GM23248 (cell line): Measurements from ENCODE around the gene BMAL2. TPM values are rescaled to one million over a fixed set of nuclear protein-coding genes. Genes with fewer than 3 reads are reported as not detected.
A peak's percentile ranks its signal among the peaks of the same experiment; 100 is the strongest.

Experiments used
- DNase-seq: peaks from one replicate; pipeline ENCODE4 v3.0.0-alpha.2; 2015
- H2AFZ ChIP-seq: fragments of 200-600 bp; sonication (generic); 2 replicates; pipeline ENCODE4 v1.6.1; 2016; ENCODE audit warnings: antibody characterized with exemption
- H3F3A ChIP-seq: fragments of 200-600 bp; sonication (generic); 2 replicates; pipeline ENCODE4 v1.6.1; 2016; ENCODE audit warnings: mild to moderate bottlenecking, antibody characterized with exemption, mixed run types; ENCODE audit not compliant: insufficient read depth
- H3K27ac ChIP-seq: fragments of 200-600 bp; sonication (generic); 2 replicates; pipeline ENCODE4 v1.5.1; 2016; ENCODE audit warnings: mild to moderate bottlenecking
- H3K27me3 ChIP-seq: fragments of 200-600 bp; sonication (generic); replicated peaks from 2 replicates; pipeline ENCODE4 v1.6.1; 2016; ENCODE audit warnings: mild to moderate bottlenecking; ENCODE audit not compliant: insufficient read depth
- H3K36me3 ChIP-seq: fragments of 200-600 bp; sonication (generic); 2 replicates; pipeline ENCODE4 v1.6.1; 2016; ENCODE audit warnings: low read depth, mild to moderate bottlenecking
- H3K4me1 ChIP-seq: fragments of 200-600 bp; sonication (generic); 2 replicates; pipeline ENCODE4 v1.6.1; 2016; ENCODE audit warnings: mild to moderate bottlenecking; ENCODE audit not compliant: insufficient read depth
- H3K4me2 ChIP-seq: fragments of 200-600 bp; sonication (generic); one replicate; pipeline ENCODE4 v1.6.1; 2016; ENCODE audit warnings: mild to moderate bottlenecking; ENCODE audit not compliant: unreplicated experiment
- H3K4me3 ChIP-seq: fragments of 200-600 bp; sonication (generic); 2 replicates; pipeline ENCODE4 v1.5.1; 2016; ENCODE audit warnings: mild to moderate bottlenecking
- H3K79me2 ChIP-seq: fragments of 200-600 bp; sonication (generic); 2 replicates; pipeline ENCODE4 v1.6.1; 2016; ENCODE audit warnings: mild to moderate bottlenecking; ENCODE audit not compliant: insufficient read depth
- H3K9ac ChIP-seq: fragments of 200-600 bp; sonication (generic); 2 replicates; pipeline ENCODE4 v1.6.1; 2016; ENCODE audit warnings: mild to moderate bottlenecking
- H3K9me2 ChIP-seq: fragments of 200-600 bp; sonication (generic); 2 replicates; pipeline ENCODE4 v1.6.1; 2016; ENCODE audit warnings: mixed run types, mild to moderate bottlenecking, moderate library complexity; ENCODE audit not compliant: insufficient read depth
- H3K9me3 ChIP-seq: fragments of 200-600 bp; sonication (generic); one replicate; pipeline ENCODE4 v1.6.1; 2017; ENCODE audit warnings: low read depth
- H4K20me1 ChIP-seq: fragments of 200-600 bp; sonication (generic); 2 replicates; pipeline ENCODE4 v1.6.0; 2016; ENCODE audit not compliant: insufficient read depth
- EZH2 ChIP-seq: fragments of 200-600 bp; sonication (generic); IDR thresholded peaks from 2 replicates; pipeline ENCODE4 v1.6.1; 2018; ENCODE audit warnings: antibody characterized with exemption, mild to moderate bottlenecking; ENCODE audit not compliant: insufficient read depth, poor library complexity, severe bottlenecking
- EZH2phosphoT487 ChIP-seq: fragments of 200-600 bp; sonication (generic); IDR thresholded peaks from 2 replicates; pipeline ENCODE4 v1.6.1; 2018; ENCODE audit warnings: antibody characterized with exemption, moderate library complexity, mild to moderate bottlenecking, low read depth; ENCODE audit not compliant: insufficient read depth
- WGBS, 2 experiments: methylation state at CpG; one replicate each; pipeline ENCODE4 v1.1.6; 2015 to 2017; ENCODE audit warnings: low lambda C conversion rate in 2 of 2, low coverage in 1 of 2; ENCODE audit errors: missing lambda C conversion rate in 2 of 2; 5-methylcytosine and 5-hydroxymethylcytosine counted together
- in situ Hi-C: fragments of 300-500 bp; cut with MboI; formaldehyde crosslinking; loops from 2 replicates; pipeline ENCODE4 v1.15.0; 2020
- polyA plus RNA-seq: library from polyadenylated mRNA; unstranded; fragments of >200 nt; fragmentation: Nextera tagmentation; extraction: Ambion mirVana; gene quantifications from 2 replicates; pipeline ENCODE4 v1.2.1, GENCODE V29; 2016
- total RNA-seq: library from RNA; depleted of rRNA; stranded (reverse); fragments of >200 nt; shearing (Covaris generic); gene quantifications from 2 replicates; pipeline ENCODE4 v1.2.3, GENCODE V29; 2014

The BMAL2 gene
- total and polyA plus RNA-seq, 2 experiments from 2014 or later: 14.9 to 27.3 TPM

GRCh38 chr12:27331927-27332324 lies 710 bp upstream of the BMAL2 start:
- Histone ChIP-seq H3K4me1 (peaks cover 22% of the 10 kb centered on the region), H3K79me2 (peaks cover 35% of the 10 kb centered on the region), H3K36me3 (no peaks in the 10 kb centered on the region), H3K27ac (peak overlapping the region; percentile 62), H3K9ac (peak overlapping the region; percentile 71), H3K9me3 (no peaks in the 10 kb centered on the region), H3K27me3 (no peaks in the 10 kb centered on the region), H4K20me1 (no peaks in the 10 kb centered on the region), H3K4me3 (peak overlapping the region; percentile 85), H3K9me2 (no peaks in the 10 kb centered on the region), H3F3A (peaks cover 19% of the 10 kb centered on the region), H3K4me2 (peak overlapping the region; percentile 89), H2AFZ (peak overlapping the region; percentile 84)
- DNase-seq: peak; percentile 46
- 2 to 4% methylated on average over 3 of the region's 3 CpGs for WGBS, 2 experiments
- in situ Hi-C loops: no loop called here
- no peak for TF ChIP-seq EZH2phosphoT487
- TF ChIP-seq EZH2: no peak

GRCh38 chr12:27332407-27332713 lies 276 bp upstream of the BMAL2 start:
- WGBS, 2 experiments: 3 to 9% methylated on average over 10 of the region's 10 CpGs
- peak overlapping the region; percentile 89 for H3K4me2 ChIP-seq
- H3K4me3 ChIP-seq: peak overlapping the region; percentile 85
- peaks cover 22% of the 10 kb centered on the region for H3K4me1 ChIP-seq
- peak overlapping the region; percentile 5; the same call in 1 of the 2 replicates for H3K27ac ChIP-seq
- H3F3A ChIP-seq: peaks cover 19% of the 10 kb centered on the region
- H4K20me1 ChIP-seq: no peaks in the 10 kb centered on the region
- no peak for TF ChIP-seq EZH2phosphoT487
- TF ChIP-seq EZH2: no peak
- H3K9ac ChIP-seq: peak overlapping the region; percentile 71
- no peaks in the 10 kb centered on the region for H3K27me3 ChIP-seq
- H3K9me2 ChIP-seq: no peaks in the 10 kb centered on the region
- no peaks in the 10 kb centered on the region for H3K9me3 ChIP-seq
- DNase-seq: no peak
- in situ Hi-C loops: no loop called here
- H3K36me3 ChIP-seq: no peaks in the 10 kb centered on the region
- H3K79me2 ChIP-seq: peaks cover 39% of the 10 kb centered on the region
- H2AFZ ChIP-seq: peak overlapping the region; percentile 84

GRCh38 chr12:27333403-27334009 lies 870 bp downstream of the BMAL2 start:
- Histone ChIP-seq H4K20me1 (no peaks in the 10 kb centered on the region), H3K9me3 (no peaks in the 10 kb centered on the region), H3K27ac (no peak overlapping the region), H3K36me3 (no peaks in the 10 kb centered on the region), H3F3A (peaks cover 19% of the 10 kb centered on the region), H3K79me2 (peaks cover 50% of the 10 kb centered on the region), H2AFZ (peak overlapping the region; percentile 84), H3K4me3 (peak overlapping the region; percentile 85), H3K9ac (peak overlapping the region; percentile 71), H3K9me2 (no peaks in the 10 kb centered on the region), H3K4me2 (peak overlapping the region; percentile 80), H3K4me1 (peaks cover 22% of the 10 kb centered on the region), H3K27me3 (no peaks in the 10 kb centered on the region)
- WGBS, 2 experiments: 0 to 1% methylated on average over 35 to 40 of the region's 40 CpGs
- peak; percentile 45 for DNase-seq
- TF ChIP-seq EZH2phosphoT487 (no peak), EZH2 (no peak)
- in situ Hi-C loops: no loop called here

GRCh38 chr12:27334042-27334720 lies 1.5 kb downstream of the BMAL2 start:
- H3F3A ChIP-seq: peaks cover 19% of the 10 kb centered on the region
- H3K9me3 ChIP-seq: no peaks in the 10 kb centered on the region
- peak overlapping the region; percentile 84 for H2AFZ ChIP-seq
- peaks cover 22% of the 10 kb centered on the region for H3K4me1 ChIP-seq
- TF ChIP-seq EZH2phosphoT487: no peak
- H3K27ac ChIP-seq: no peak overlapping the region
- no peaks in the 10 kb centered on the region for H3K27me3 ChIP-seq
- H4K20me1 ChIP-seq: no peaks in the 10 kb centered on the region
- in situ Hi-C loops: no loop called here
- H3K36me3 ChIP-seq: no peaks in the 10 kb centered on the region
- peak overlapping the region; percentile 71 for H3K9ac ChIP-seq
- H3K79me2 ChIP-seq: peaks cover 57% of the 10 kb centered on the region
- peak overlapping the region; percentile 85 for H3K4me3 ChIP-seq
- peak overlapping the region; percentile 80 for H3K4me2 ChIP-seq
- H3K9me2 ChIP-seq: no peaks in the 10 kb centered on the region
- peak; percentile 20 for DNase-seq
- WGBS, 2 experiments: 26 to 30% methylated on average over 7 of the region's 7 CpGs
